ENCODE measurements around the gene CHRDL2. TPM values are rescaled to one million over a fixed set of nuclear protein-coding genes. Genes with fewer than 3 reads are reported as not detected.
A peak's percentile ranks its signal among the peaks of the same experiment; 100 is the strongest.
"Not testable (repeated sequence)": the region's sequence is repeated elsewhere in the genome, so short reads cannot be mapped to it uniquely, and the experiment has no call there.

Gene CHRDL2
- polyA plus RNA-seq, 4 donors, result 0.27 to 8.0 (median 2.5) TPM

GRCh38 chr11:74669211-74670160, 61.7 kb downstream of the CHRDL2 start:
- H3K9me3 ChIP-seq (ENCODE audit: control insufficient read depth in 2 of 2, insufficient read depth in 1 of 2, low read depth in 1 of 2, low read length in 1 of 2), result no peaks in the 10 kb centered on the region
- H3K4me3 ChIP-seq (ENCODE audit: low read depth in 1 of 3, low read length in 3 of 3), result no peak overlapping the region
- FAIRE-seq, result no peak
- H3K27me3 ChIP-seq (ENCODE audit: control insufficient read depth in 3 of 3, insufficient read depth in 3 of 3, low read length in 3 of 3), result no peaks in the 10 kb centered on the region
- H3K36me3 ChIP-seq (ENCODE audit: control insufficient read depth in 3 of 3, insufficient read depth in 2 of 3, low read depth in 1 of 3, low read length in 3 of 3), result no peaks in the 10 kb centered on the region
- H3K4me1 ChIP-seq (ENCODE audit: control insufficient read depth in 3 of 3, insufficient read depth in 2 of 3, low read depth in 1 of 3, low read length in 2 of 3), result no peaks in the 10 kb centered on the region
- 93 to 95% (median 94%) methylated on average over 17 of the region's 17 CpGs for WGBS, 3 donors
- H3K27ac ChIP-seq (ENCODE audit: low read depth in 1 of 3, low read length in 2 of 3), result no peak overlapping the region
- DNase-seq, result no peak

- no peak for FAIRE-seq
Measured at GRCh38 chr11:74663315-74663714, 67.9 kb downstream of the CHRDL2 start.

DNA sequence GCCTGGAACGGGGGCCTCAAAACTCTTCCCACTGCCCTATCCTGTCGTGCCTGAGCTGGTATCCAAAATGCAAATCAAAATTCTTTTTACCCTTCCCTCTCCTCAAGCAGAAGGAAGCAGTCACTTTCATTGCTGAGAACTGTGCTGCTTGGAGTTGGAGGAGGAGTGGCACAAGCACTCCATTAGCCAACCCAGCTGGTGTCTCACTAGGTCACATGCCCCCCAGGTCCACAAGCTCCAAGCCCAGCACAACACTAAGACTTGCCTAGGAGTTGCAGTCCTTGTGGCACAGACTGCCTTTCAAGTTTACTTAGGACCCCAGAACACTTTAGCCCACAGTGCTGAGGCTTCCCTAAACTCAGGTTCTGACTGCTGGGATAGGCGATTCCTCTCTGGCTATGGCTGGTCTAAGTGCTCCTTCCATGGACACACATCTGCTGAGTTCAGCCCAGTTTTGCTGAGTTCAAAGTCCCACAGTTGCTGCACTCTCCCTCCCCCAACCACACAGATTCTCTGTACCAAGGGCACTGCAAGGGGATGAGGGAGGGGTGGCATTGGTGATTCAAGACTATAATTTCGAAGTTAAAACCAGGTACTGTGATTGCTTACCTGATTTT, 68.6 kb downstream of the CHRDL2 start:
- H3K27ac ChIP-seq (ENCODE audit: low read depth in 1 of 3, low read length in 2 of 3), result no peak overlapping the region
- H3K27me3 ChIP-seq (ENCODE audit: control insufficient read depth in 3 of 3, insufficient read depth in 3 of 3, low read length in 3 of 3), result no peaks in the 10 kb centered on the region
- no peak overlapping the region for H3K4me3 ChIP-seq (ENCODE audit: low read depth in 1 of 3, low read length in 3 of 3)
- H3K9me3 ChIP-seq (ENCODE audit: control insufficient read depth in 2 of 2, insufficient read depth in 1 of 2, low read depth in 1 of 2, low read length in 1 of 2), result peaks cover 0 to 13% of the 10 kb centered on the region in 2 donors
- no peak for DNase-seq
- H3K36me3 ChIP-seq (ENCODE audit: control insufficient read depth in 3 of 3, insufficient read depth in 2 of 3, low read depth in 1 of 3, low read length in 3 of 3), result peaks cover 0 to 9% (median 0%) of the 10 kb centered on the region in 3 donors
- no peaks in the 10 kb centered on the region for H3K4me1 ChIP-seq (ENCODE audit: control insufficient read depth in 3 of 3, insufficient read depth in 2 of 3, low read depth in 1 of 3, low read length in 2 of 3)
- FAIRE-seq, result no peak
- 94 to 99% (median 95%) methylated on average over 4 of the region's 4 CpGs for WGBS, 3 donors

More at GRCh38 chr11:74663315-74663714, 67.9 kb downstream of the CHRDL2 start:
- Histone ChIP-seq H3K36me3 (ENCODE audit: control insufficient read depth in 3 of 3, insufficient read depth in 2 of 3, low read depth in 1 of 3, low read length in 3 of 3) (peaks cover 0 to 9% (median 0%) of the 10 kb centered on the region in 3 donors), H3K4me1 (ENCODE audit: control insufficient read depth in 3 of 3, insufficient read depth in 2 of 3, low read depth in 1 of 3, low read length in 2 of 3) (no peaks in the 10 kb centered on the region), H3K4me3 (ENCODE audit: low read depth in 1 of 3, low read length in 3 of 3) (no peak overlapping the region), H3K27me3 (ENCODE audit: control insufficient read depth in 3 of 3, insufficient read depth in 3 of 3, low read length in 3 of 3) (no peaks in the 10 kb centered on the region), H3K9me3 (ENCODE audit: control insufficient read depth in 2 of 2, insufficient read depth in 1 of 2, low read depth in 1 of 2, low read length in 1 of 2) (peaks cover 0 to 13% of the 10 kb centered on the region in 2 donors), H3K27ac (ENCODE audit: low read depth in 1 of 3, low read length in 2 of 3) (no peak overlapping the region)
- DNase-seq, result no peak
- WGBS, 3 donors, result 82 to 94% (median 89%) methylated on average over 1 of the region's 1 CpG

DNA sequence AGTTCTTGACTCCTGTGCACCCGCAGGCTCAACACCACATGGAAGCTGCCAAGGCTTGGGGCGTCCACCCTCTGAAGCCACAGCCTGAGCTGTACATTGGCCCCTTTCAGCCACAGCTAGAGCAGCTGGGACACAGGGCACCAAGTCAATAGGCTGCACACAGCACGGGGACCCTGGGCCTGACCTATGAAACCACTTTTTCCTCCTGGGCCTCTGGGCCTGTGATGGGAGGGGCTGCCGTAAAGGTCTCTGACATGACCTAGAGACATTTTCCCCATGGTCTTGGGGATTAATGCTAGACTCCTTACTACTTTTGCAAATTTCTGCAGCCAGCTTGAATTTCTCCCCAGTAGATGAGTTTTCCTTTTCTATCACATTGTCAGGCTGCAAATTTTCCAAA, 72.1 kb downstream of the CHRDL2 start:
- not testable (repeated sequence) for H3K36me3 ChIP-seq (ENCODE audit: control insufficient read depth in 3 of 3, insufficient read depth in 2 of 3, low read depth in 1 of 3, low read length in 3 of 3); H3K27me3 ChIP-seq (ENCODE audit: control insufficient read depth in 3 of 3, insufficient read depth in 3 of 3, low read length in 3 of 3); H3K4me3 ChIP-seq (ENCODE audit: low read depth in 1 of 3, low read length in 3 of 3); FAIRE-seq; DNase-seq; H3K27ac ChIP-seq (ENCODE audit: low read depth in 1 of 3, low read length in 2 of 3); H3K4me1 ChIP-seq (ENCODE audit: control insufficient read depth in 3 of 3, insufficient read depth in 2 of 3, low read depth in 1 of 3, low read length in 2 of 3)
- H3K9me3 ChIP-seq (ENCODE audit: control insufficient read depth in 2 of 2, insufficient read depth in 1 of 2, low read depth in 1 of 2, low read length in 1 of 2), result peaks cover 0 to 13% of the 10 kb centered on the region in 2 donors
- WGBS, 3 donors, result 76 to 89% (median 88%) methylated on average over 4 of the region's 4 CpGs

- no peak for DNase-seq
- H3K27me3 ChIP-seq (ENCODE audit: control insufficient read depth in 3 of 3, insufficient read depth in 3 of 3, low read length in 3 of 3), result no peaks in the 10 kb centered on the region
- WGBS, 3 donors, result 96 to 100% (median 97%) methylated on average over 5 of the region's 5 CpGs
- peaks cover 0 to 3% (median 0%) of the 10 kb centered on the region in 3 donors for H3K4me1 ChIP-seq (ENCODE audit: control insufficient read depth in 3 of 3, insufficient read depth in 2 of 3, low read depth in 1 of 3, low read length in 2 of 3)
- peaks cover 0 to 12% of the 10 kb centered on the region in 2 donors for H3K9me3 ChIP-seq (ENCODE audit: control insufficient read depth in 2 of 2, insufficient read depth in 1 of 2, low read depth in 1 of 2, low read length in 1 of 2)
- H3K36me3 ChIP-seq (ENCODE audit: control insufficient read depth in 3 of 3, insufficient read depth in 2 of 3, low read depth in 1 of 3, low read length in 3 of 3), result peaks cover 0 to 9% (median 4%) of the 10 kb centered on the region in 3 donors
- FAIRE-seq, result no peak
- H3K4me3 ChIP-seq (ENCODE audit: low read depth in 1 of 3, low read length in 3 of 3), result no peak overlapping the region
- no peak overlapping the region for H3K27ac ChIP-seq (ENCODE audit: low read depth in 1 of 3, low read length in 2 of 3)
Measured at GRCh38 chr11:74654976-74655375, 76.2 kb downstream of the CHRDL2 start.

- no peak for FAIRE-seq
- WGBS, 3 donors, result 77 to 98% (median 92%) methylated on average over 2 of the region's 2 CpGs
Measured at GRCh38 chr11:74650498-74650897, 80.7 kb downstream of the CHRDL2 start.

DNA sequence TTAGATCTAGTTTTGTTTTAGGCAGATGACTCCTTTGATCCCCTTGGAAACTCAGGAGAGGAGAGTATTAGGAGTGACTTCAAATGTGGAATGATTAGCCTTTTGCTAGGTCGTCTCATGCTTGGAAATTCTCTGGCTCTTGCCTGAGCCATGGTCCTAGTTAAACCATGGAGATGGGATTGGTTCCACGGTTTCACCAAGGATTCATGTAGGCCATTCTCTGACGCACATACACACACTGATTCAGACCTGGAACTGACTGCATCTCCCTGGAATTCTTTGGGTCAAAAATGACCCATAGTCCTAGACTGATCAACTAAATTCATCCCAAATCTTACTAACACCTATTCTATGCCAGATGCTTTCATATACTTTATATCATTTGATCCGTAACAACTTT, 82.3 kb downstream of the CHRDL2 start:
- Histone ChIP-seq H3K9me3 (ENCODE audit: control insufficient read depth in 2 of 2, insufficient read depth in 1 of 2, low read depth in 1 of 2, low read length in 1 of 2) (peaks cover 0 to 3% of the 10 kb centered on the region in 2 donors), H3K4me1 (ENCODE audit: control insufficient read depth in 3 of 3, insufficient read depth in 2 of 3, low read depth in 1 of 3, low read length in 2 of 3) (peaks cover 0 to 3% (median 0%) of the 10 kb centered on the region in 3 donors), H3K4me3 (ENCODE audit: low read depth in 1 of 3, low read length in 3 of 3) (no peak overlapping the region), H3K36me3 (ENCODE audit: control insufficient read depth in 3 of 3, insufficient read depth in 2 of 3, low read depth in 1 of 3, low read length in 3 of 3) (peaks cover 3 to 10% (median 7%) of the 10 kb centered on the region in 3 donors), H3K27ac (ENCODE audit: low read depth in 1 of 3, low read length in 2 of 3) (no peak overlapping the region), H3K27me3 (ENCODE audit: control insufficient read depth in 3 of 3, insufficient read depth in 3 of 3, low read length in 3 of 3) (no peaks in the 10 kb centered on the region)
- DNase-seq, result no peak
- 96 to 98% (median 97%) methylated on average over 4 of the region's 4 CpGs for WGBS, 3 donors
- no peak for FAIRE-seq

More at GRCh38 chr11:74650498-74650897, 80.7 kb downstream of the CHRDL2 start:
- Histone ChIP-seq H3K27ac (ENCODE audit: low read depth in 1 of 3, low read length in 2 of 3) (no peak overlapping the region), H3K9me3 (ENCODE audit: control insufficient read depth in 2 of 2, insufficient read depth in 1 of 2, low read depth in 1 of 2, low read length in 1 of 2) (peaks cover 0 to 3% of the 10 kb centered on the region in 2 donors), H3K27me3 (ENCODE audit: control insufficient read depth in 3 of 3, insufficient read depth in 3 of 3, low read length in 3 of 3) (no peaks in the 10 kb centered on the region), H3K4me3 (ENCODE audit: low read depth in 1 of 3, low read length in 3 of 3) (no peak overlapping the region), H3K36me3 (ENCODE audit: control insufficient read depth in 3 of 3, insufficient read depth in 2 of 3, low read depth in 1 of 3, low read length in 3 of 3) (peaks cover 3 to 11% (median 4%) of the 10 kb centered on the region in 3 donors), H3K4me1 (ENCODE audit: control insufficient read depth in 3 of 3, insufficient read depth in 2 of 3, low read depth in 1 of 3, low read length in 2 of 3) (peaks cover 0 to 3% (median 0%) of the 10 kb centered on the region in 3 donors)
- DNase-seq, result peak in 1 of 2 donors; percentile 22

DNA sequence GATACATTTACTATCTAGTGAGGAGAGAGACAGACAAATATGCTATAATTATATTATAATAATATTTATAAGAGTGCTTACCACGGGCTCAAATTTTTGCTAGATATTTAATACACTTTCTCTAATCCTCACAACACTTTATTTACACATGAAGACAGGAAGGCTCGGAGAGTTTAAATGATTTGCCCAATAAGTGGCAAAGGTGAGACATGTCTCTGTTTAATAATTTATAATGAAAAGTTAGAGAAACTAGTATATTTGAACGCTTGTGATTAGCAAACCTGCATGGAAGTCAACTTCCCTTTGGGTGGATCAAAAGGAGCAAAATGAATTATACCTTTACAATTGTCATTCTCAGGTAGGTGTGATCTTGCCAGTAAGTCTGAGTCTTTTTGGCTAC, 83.4 kb downstream of the CHRDL2 start:
- 89 to 98% (median 95%) methylated on average over 3 of the region's 3 CpGs for WGBS, 3 donors
- H3K36me3 ChIP-seq (ENCODE audit: control insufficient read depth in 3 of 3, insufficient read depth in 2 of 3, low read depth in 1 of 3, low read length in 3 of 3), result peaks cover 3 to 7% (median 7%) of the 10 kb centered on the region in 3 donors
- FAIRE-seq, result no peak

More for the DNA sequence above, 83.4 kb downstream of the CHRDL2 start:
- H3K4me3 ChIP-seq (ENCODE audit: low read depth in 1 of 3, low read length in 3 of 3), result no peak overlapping the region
- H3K27ac ChIP-seq (ENCODE audit: low read depth in 1 of 3, low read length in 2 of 3), result no peak overlapping the region
- DNase-seq, result no peak
- no peaks in the 10 kb centered on the region for H3K27me3 ChIP-seq (ENCODE audit: control insufficient read depth in 3 of 3, insufficient read depth in 3 of 3, low read length in 3 of 3)
- peaks cover 0 to 3% (median 0%) of the 10 kb centered on the region in 3 donors for H3K4me1 ChIP-seq (ENCODE audit: control insufficient read depth in 3 of 3, insufficient read depth in 2 of 3, low read depth in 1 of 3, low read length in 2 of 3)
- no peaks in the 10 kb centered on the region for H3K9me3 ChIP-seq (ENCODE audit: control insufficient read depth in 2 of 2, insufficient read depth in 1 of 2, low read depth in 1 of 2, low read length in 1 of 2)
